Measurements from ENCODE around the gene NAXE. TPM values are rescaled to one million over a fixed set of nuclear protein-coding genes. Genes with fewer than 3 reads are reported as not detected.
"Not testable (repeated sequence)": the region's sequence is repeated elsewhere in the genome, so short reads cannot be mapped to it uniquely, and the experiment has no call there.

The NAXE gene
- total RNA-seq, 1 donor from 2014 or later: 108 TPM

DNA sequence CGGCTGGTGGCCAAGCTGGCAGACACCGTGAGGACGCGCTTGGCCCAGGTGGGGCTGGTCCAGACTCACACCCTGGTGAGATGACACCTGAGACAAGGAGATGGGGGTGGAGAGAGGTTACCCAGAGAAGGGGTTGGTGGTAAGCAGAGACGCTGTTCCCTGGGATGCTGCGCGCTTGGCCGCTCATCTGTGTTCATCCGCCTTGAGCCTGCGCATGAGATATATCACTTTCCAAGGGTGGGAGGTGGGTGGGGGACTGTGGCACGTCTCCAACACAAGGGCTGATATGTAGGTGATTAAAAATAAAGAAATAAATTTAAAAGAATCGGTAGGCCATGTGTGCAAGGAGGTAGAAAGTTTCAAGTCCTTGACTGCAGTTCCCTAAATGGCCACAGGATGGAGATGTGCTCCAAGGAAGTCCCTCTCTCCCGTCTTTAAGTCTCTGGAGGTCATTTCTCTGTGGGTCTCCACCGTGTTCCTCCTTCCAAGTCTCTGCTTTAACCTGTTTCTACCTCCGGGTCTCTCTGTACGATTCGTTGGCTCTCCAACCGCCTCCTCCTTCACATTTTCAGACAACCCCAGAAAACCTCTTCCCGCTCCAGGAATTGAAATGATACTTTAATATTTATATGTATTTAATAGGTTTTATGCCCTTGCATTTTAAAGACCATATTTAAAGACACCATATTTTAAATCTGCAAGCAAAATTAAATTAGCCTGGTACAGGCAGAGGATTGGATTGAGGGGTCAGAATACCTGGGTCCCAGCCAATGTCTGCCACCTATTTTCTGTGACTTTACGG lies 7.6 kb upstream of the NAXE start:
- Mint-ChIP-seq H3K27ac (no peak overlapping the region), H3K4me3 (ENCODE audit: low read depth) (peak overlapping the region; percentile 45), H3K27me3 (peaks cover 11% of the 10 kb centered on the region), H3K36me3 (ENCODE audit: insufficient read depth) (no peaks in the 10 kb centered on the region), H3K9me3 (ENCODE audit: low read depth) (no peaks in the 10 kb centered on the region), H3K4me1 (ENCODE audit: low read depth) (peaks cover 2% of the 10 kb centered on the region)
- peak; percentile 55 for DNase-seq (ENCODE audit: low spot score, unreplicated experiment)
- TF ChIP-seq, protein P1, sequence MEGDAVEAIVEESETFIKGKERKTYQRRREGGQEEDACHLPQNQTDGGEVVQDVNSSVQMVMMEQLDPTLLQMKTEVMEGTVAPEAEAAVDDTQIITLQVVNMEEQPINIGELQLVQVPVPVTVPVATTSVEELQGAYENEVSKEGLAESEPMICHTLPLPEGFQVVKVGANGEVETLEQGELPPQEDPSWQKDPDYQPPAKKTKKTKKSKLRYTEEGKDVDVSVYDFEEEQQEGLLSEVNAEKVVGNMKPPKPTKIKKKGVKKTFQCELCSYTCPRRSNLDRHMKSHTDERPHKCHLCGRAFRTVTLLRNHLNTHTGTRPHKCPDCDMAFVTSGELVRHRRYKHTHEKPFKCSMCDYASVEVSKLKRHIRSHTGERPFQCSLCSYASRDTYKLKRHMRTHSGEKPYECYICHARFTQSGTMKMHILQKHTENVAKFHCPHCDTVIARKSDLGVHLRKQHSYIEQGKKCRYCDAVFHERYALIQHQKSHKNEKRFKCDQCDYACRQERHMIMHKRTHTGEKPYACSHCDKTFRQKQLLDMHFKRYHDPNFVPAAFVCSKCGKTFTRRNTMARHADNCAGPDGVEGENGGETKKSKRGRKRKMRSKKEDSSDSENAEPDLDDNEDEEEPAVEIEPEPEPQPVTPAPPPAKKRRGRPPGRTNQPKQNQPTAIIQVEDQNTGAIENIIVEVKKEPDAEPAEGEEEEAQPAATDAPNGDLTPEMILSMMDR (IDR thresholded peaks at IDR 0.05; ENCODE audit: unreplicated experiment): peak; percentile 92

DNA sequence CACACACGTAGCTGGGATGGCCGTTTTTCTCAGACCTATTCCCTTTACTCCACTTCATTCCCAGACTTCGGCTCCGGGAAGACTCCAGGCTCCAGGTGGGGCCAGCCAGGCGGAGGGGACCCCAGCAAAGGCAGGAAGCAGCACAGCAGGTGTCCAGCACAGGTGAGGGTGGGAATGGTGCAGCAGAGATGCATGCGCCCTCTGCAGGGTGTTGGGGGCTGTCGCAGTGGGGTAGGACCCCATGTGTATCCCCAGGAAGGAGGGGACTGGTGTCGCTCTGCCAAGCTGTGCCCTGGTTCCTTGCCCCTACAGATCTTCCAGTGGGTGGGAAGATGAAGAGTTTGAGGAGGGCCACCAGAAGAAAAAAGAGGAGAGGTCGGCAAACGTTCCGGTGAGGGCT lies 6.8 kb upstream of the NAXE start:
- TF ChIP-seq, protein P1 (IDR thresholded peaks at IDR 0.05; ENCODE audit: unreplicated experiment): peak; percentile 69
- Mint-ChIP-seq H3K36me3 (ENCODE audit: insufficient read depth) (no peaks in the 10 kb centered on the region), H3K27ac (no peak overlapping the region), H3K4me3 (ENCODE audit: low read depth) (no peak overlapping the region), H3K4me1 (ENCODE audit: low read depth) (peaks cover 2% of the 10 kb centered on the region), H3K27me3 (peaks cover 11% of the 10 kb centered on the region), H3K9me3 (ENCODE audit: low read depth) (no peaks in the 10 kb centered on the region)
- peak; percentile 36 for DNase-seq (ENCODE audit: low spot score, unreplicated experiment)

DNA sequence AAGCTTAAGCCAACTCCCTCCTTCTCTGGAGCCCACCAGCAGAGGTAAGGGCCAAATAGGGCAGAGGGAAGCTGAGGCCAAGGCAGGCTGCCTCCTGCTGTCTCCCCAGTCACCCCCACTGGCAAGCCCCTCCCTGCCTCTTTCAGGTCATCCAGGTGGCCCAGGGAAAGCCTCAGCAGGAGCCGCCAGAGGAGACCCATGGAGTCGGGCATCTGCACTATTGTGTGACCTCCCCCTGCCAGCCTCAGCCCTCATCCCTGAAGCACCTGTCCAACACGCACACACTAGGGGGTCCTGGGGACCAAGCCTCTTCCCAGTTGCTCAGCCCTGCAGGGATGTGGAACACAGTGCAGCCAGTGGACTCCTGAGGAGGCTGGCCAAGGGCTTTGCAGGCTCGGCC lies 5.3 kb upstream of the NAXE start:
- H3K4me3 Mint-ChIP-seq (ENCODE audit: low read depth): no peak overlapping the region
- DNase-seq (ENCODE audit: low spot score, unreplicated experiment): no peak
- peaks cover 5% of the 10 kb centered on the region for H3K4me1 Mint-ChIP-seq (ENCODE audit: low read depth)
- TF ChIP-seq, protein P1 (IDR thresholded peaks at IDR 0.05; ENCODE audit: unreplicated experiment): no peak
- H3K9me3 Mint-ChIP-seq (ENCODE audit: low read depth): no peaks in the 10 kb centered on the region
- H3K36me3 Mint-ChIP-seq (ENCODE audit: insufficient read depth): no peaks in the 10 kb centered on the region
- peaks cover 9% of the 10 kb centered on the region for H3K27me3 Mint-ChIP-seq
- H3K27ac Mint-ChIP-seq: no peak overlapping the region

GRCh38 chr1:156586892-156587477 lies 4.6 kb upstream of the NAXE start:
- H3K9me3 Mint-ChIP-seq (ENCODE audit: low read depth): no peaks in the 10 kb centered on the region

DNA sequence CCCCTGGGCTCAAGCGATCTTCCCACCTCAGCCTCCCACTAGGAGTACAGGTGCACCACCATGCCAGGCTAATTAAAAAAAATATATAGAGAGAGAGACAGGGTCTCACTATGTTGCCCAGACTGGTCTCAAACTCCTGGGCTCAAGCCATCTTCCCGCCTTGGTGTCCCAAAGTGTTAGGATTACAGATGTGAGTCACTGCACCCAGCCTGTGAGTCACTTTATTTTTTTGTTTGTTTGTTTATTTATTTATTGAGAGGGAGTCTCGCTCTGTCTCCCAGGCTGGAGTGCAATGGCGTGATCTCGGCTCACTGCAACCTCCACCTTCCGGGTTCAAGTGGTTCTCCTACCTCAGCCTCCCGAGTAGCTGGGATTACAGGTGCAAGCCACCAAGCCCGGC lies 3.6 kb upstream of the NAXE start:
- not testable (repeated sequence) for H3K27me3 Mint-ChIP-seq; H3K9me3 Mint-ChIP-seq (ENCODE audit: low read depth); H3K27ac Mint-ChIP-seq; DNase-seq (ENCODE audit: low spot score, unreplicated experiment); H3K36me3 Mint-ChIP-seq (ENCODE audit: insufficient read depth); H3K4me1 Mint-ChIP-seq (ENCODE audit: low read depth); H3K4me3 Mint-ChIP-seq (ENCODE audit: low read depth)

More at GRCh38 chr1:156586892-156587477, 4.6 kb upstream of the NAXE start:
- H3K4me3 Mint-ChIP-seq (ENCODE audit: low read depth): no peak overlapping the region
- peaks cover 9% of the 10 kb centered on the region for H3K27me3 Mint-ChIP-seq
- H3K36me3 Mint-ChIP-seq (ENCODE audit: insufficient read depth): no peaks in the 10 kb centered on the region
- no peak for DNase-seq (ENCODE audit: low spot score, unreplicated experiment)
- no peak overlapping the region for H3K27ac Mint-ChIP-seq
- TF ChIP-seq, protein P1 (IDR thresholded peaks at IDR 0.05; ENCODE audit: unreplicated experiment): no peak
- peaks cover 5% of the 10 kb centered on the region for H3K4me1 Mint-ChIP-seq (ENCODE audit: low read depth)
